ENCODE results near the gene TBRG1.

- TF ChIP-seq CTCF (IDR thresholded peaks at IDR 0.05) (no peak), POLR2A (IDR thresholded peaks at IDR 0.05) (no peak), POLR2AphosphoS5 (IDR thresholded peaks at IDR 0.05) (no peak)
Measured at GRCh38 chr11:124678416-124678815, 55.8 kb downstream of the TBRG1 start.

Data from breast epithelium (tissue), 3 donors.